HG03460 (cell line): ENCODE data around the gene DRAXIN.

ENCODE experiments used
- ATAC-seq: cut with Tn5 transposase; IDR thresholded peaks from one replicate; pipeline ENCODE4 v1.9.1; 2021; ENCODE audit not compliant: unreplicated experiment

Gene DRAXIN

DNA sequence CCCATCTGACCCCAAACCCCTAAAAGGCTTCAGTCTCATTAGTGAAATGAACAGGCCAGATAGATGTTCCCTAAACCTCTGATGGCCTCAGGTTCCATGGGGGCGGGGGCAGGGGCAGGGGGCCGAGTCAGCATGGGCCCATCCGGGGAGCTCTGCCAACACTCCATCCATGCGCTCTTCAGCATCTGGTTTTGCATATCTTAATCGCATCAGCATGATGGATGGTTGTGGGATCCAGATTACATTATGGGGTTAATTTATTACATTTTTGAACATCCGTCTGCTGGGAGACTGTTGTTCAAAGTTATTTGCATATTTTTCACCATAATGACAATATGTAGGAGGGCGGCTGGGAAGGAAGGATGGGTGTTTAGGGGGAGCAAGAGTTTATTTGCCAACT, 7.4 kb upstream of the DRAXIN start:
- no peak for ATAC-seq

GRCh38 chr1:11685210-11685752, 6.2 kb upstream of the DRAXIN start:
- ATAC-seq = no peak

GRCh38 chr1:11688506-11688905, 3.0 kb upstream of the DRAXIN start:
- ATAC-seq = no peak

GRCh38 chr1:11690397-11691301, 861 bp upstream of the DRAXIN start:
- ATAC-seq = no peak

DNA sequence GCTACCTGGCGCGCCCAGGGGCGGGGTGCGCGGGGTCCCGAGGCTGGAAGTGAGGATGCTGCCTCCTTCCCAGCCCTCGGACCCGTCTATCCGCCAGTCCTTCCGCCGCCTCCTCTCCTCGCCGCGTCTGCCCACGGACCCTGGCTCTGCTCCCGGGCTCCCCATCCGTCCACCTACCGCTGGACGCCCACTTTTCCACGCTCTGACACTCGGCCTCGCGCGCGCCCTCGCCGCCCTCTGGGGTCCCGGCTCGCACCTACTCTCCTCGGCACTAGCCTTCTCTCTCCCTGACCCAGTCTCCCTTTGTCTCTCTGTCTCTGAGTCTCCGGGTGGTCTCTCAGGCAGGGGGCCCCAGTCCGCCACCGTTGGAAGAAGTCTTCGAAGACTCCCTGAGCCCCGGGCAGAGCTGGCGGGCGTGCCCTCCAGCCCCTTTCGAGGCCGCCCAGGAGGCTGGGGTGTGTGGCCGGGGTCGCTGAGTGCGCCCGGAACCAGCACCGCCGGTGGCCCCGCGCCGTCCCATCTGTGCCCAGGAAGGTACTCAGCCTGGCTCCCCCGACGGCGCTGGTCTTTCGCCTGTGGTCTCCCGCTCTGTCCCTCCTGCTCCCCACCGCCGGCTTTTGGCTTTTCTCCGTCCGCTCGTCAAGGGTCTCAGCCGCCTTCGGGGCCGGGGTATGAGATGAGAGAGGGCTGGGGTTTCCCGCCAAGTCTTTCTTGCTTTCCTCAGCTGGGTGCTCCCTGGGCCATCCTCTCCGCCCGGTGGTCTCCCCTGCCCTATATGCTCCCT, 610 bp downstream of the DRAXIN start:
- no peak for ATAC-seq

GRCh38 chr1:11693024-11693590, 1.6 kb downstream of the DRAXIN start:
- no peak for ATAC-seq

DNA sequence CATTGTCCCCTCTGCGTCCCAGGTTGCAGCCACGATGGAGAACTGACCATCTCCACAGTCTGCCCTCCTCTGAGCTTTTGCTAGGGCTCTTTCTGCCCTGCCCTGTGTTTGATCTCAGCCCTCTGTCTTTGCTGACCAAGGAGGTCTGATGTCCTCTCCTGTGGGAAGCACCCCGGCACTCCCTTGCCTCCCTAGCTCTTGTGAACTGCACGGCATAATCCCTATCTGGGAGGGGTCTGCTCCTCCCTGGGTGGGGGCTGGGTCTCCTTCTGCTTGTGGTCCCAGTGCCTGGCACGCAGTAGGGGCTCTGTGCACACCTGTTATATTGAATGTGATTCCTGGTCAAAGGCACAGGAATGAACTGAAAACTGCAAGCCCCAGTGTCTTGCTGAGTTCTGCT, 2.4 kb downstream of the DRAXIN start:
- no peak for ATAC-seq

DNA sequence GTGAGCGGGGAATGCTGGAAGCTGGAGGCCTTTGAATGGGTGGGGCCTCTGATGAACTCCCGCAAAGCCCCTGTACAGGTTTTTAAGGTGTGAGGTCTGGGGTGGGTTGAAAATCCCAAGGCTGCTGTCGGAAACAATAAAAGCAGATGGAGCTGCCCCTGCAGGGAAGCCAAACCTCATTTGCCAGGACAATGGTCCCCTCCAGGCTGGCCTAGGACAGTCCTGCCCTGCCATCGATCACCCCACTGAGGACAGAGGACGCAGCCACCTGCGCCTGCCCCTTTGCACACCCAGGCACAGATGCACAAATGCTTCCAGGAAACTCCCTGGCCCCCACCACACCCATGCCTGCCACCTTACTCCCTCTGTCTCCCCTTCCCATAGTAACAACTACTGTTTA, 4.4 kb downstream of the DRAXIN start:
- no peak for ATAC-seq

- no peak for ATAC-seq
These were observed 5.8 kb downstream of the DRAXIN start for GRCh38 chr1:11697188-11697892.

GRCh38 chr1:11697893-11698210, 6.3 kb downstream of the DRAXIN start:
- ATAC-seq = no peak

GRCh38 chr1:11700601-11701467, 9.3 kb downstream of the DRAXIN start:
- no peak for ATAC-seq

DNA sequence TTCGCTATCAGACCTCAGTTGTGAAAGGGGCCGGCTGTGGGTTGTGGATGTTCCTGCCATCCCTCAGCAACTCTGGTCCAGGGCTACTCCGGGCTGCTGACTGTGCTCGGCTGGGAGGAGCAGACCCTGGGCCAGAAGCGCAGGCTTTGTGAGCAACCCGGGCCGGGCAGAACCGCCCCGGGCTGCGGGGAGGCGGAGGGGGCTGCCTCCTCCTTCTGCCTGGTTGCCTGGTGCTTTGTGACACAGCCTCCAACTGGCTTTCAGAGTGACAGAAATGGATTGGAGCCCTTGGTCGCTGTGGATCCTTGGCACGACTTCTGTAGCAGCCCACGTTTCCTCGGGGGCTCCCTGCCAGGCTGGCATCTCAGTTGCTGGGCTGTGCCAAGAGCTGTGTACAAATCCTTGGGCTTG, 10.0 kb downstream of the DRAXIN start:
- no peak for ATAC-seq

- ATAC-seq = no peak
These were observed 10.7 kb downstream of the DRAXIN start for GRCh38 chr1:11701981-11702803.

- no peak for ATAC-seq
These were observed 12.1 kb downstream of the DRAXIN start for GRCh38 chr1:11703357-11704193.

DNA sequence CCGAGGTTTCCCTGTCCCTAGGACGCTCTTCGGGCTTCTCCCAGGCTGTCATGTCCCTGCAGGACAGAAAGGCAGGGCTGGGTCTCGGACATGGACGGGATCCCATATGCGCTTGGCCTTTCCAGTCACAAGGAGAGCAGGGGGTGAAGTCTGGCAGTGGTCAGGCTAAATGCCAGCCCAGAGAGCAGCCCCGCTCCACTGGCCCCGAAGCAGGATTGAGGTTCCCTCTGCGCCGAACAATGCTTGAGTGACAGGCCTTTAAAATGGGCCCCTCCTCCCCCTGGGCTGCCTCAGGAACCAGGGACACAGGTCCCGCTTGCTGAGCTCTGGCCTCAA, 12.7 kb downstream of the DRAXIN start:
- no peak for ATAC-seq

- ATAC-seq = no peak
These were observed 13.4 kb downstream of the DRAXIN start for GRCh38 chr1:11704691-11705475.

DNA sequence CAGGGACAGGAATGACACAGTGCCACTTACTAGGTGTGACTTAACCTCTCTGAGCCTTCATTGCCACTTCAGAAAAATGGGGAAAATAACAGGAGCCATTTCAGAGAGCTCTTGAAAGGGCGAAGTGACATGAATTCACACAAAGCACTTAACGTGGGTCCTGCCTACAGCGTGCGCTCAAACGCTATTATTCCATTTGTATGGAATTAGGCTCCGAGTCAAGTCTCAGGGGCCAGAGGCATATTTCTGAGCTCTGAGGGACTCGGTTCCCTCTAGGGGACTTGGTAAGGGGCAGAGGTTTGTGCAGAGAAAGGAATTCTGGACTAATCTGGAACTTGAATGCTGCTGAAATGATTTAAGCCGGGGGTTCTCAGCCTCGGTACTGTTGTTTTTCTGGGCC, 14.1 kb downstream of the DRAXIN start:
- ATAC-seq = no peak

DNA sequence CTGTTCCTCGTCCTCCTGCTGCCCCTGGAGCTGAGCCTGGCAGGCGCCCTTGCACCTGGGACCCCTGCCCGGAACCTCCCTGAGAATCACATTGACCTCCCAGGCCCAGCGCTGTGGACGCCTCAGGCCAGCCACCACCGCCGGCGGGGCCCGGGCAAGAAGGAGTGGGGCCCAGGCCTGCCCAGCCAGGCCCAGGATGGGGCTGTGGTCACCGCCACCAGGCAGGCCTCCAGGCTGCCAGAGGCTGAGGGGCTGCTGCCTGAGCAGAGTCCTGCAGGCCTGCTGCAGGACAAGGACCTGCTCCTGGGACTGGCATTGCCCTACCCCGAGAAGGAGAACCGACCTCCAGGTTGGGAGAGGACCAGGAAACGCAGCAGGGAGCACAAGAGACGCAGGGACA, 14.8 kb downstream of the DRAXIN start:
- ATAC-seq = no peak
